Right lobe of liver (tissue), 6 donors: ENCODE data around the gene SH3BP2. TPM values are rescaled to one million over a fixed set of nuclear protein-coding genes. Genes with fewer than 3 reads are reported as not detected.

Experiments used
- ATAC-seq, 4 donors: fragments of 200-7000 bp; cut with Tn5 transposase; one replicate each; pipeline ENCODE4 v1.9.1; 2020; ENCODE audit warnings: mild to moderate bottlenecking in 4 of 4, moderate library complexity in 4 of 4
- DNase-seq, 3 donors: peaks; one replicate each; pipeline ENCODE4 v3.0.0-alpha.2; 2020
- H3K27ac ChIP-seq, 3 donors: fragments of 200-600 bp; one replicate each; pipeline ENCODE4 v1.8.0; 2022
- H3K27me3 ChIP-seq, 2 donors: fragments of 200-600 bp; one replicate each; pipeline ENCODE4 v1.8.0; 2022
- H3K36me3 ChIP-seq, 4 donors: fragments of 200-600 bp; sonication (generic) in 1 of 4; one replicate each; pipeline versions ENCODE4 v1.5.1 to v1.8.0; 2017 to 2022; ENCODE audit warnings: control low read depth in 1 of 4
- H3K4me1 ChIP-seq, 4 donors: fragments of 200-600 bp; sonication (generic) in 1 of 4; one replicate each; pipeline versions ENCODE4 v1.5.1 to v1.8.0; 2017 to 2022; ENCODE audit warnings: control low read depth in 1 of 4
- H3K4me3 ChIP-seq, 3 donors: fragments of 200-600 bp; one replicate each; pipeline ENCODE4 v1.8.0; 2022
- H3K9me3 ChIP-seq, 4 donors: fragments of 200-600 bp; sonication (generic) in 1 of 4; one replicate each; pipeline versions ENCODE4 v1.5.1 to v1.8.0; 2017 to 2022; ENCODE audit warnings: control low read depth in 1 of 4
- CTCF ChIP-seq, 4 donors: fragments of 200-600 bp in 3 of 4; fragments of 450-650 bp in 1 of 4; IDR thresholded peaks; one replicate each; pipeline versions ENCODE4 v1.5.1 to v1.8.0; 2016 to 2022; ENCODE audit warnings: antibody characterized with exemption in 4 of 4, mild to moderate bottlenecking in 2 of 4
- POLR2A ChIP-seq: fragments of 450-650 bp; IDR thresholded peaks from one replicate; pipeline ENCODE4 v1.6.1; 2017; ENCODE audit warnings: antibody characterized with exemption, mild to moderate bottlenecking
- WGBS: methylation state at CpG from one replicate; pipeline ENCODE4 v1.1.6; 2018; ENCODE audit warnings: low coverage, low lambda C conversion rate; ENCODE audit not compliant: insufficient coverage; ENCODE audit errors: missing lambda C conversion rate; 5-methylcytosine and 5-hydroxymethylcytosine counted together
- intact Hi-C, 2 donors: fragments of 100-400 bp; cut with DNase I; formaldehyde crosslinking; loops; one replicate each; pipeline versions ENCODE4 v1.11.2 to v1.14.1; 2022
- total RNA-seq, 6 experiments: library from RNA; depleted of rRNA in 2 of 6; stranded (reverse); fragments of >200 nt in 2 of 6; fragmentation: NEBNext Ultra II Directional in 3 of 6; extraction: Animal tissue kit (Norgen Biotek cat#: 25700) in 3 of 6; gene quantifications; one replicate each; pipeline versions ENCODE4 v1.1.0 to v1.2.4, GENCODE V29; 2016 to 2023
- donor health status: DM: no; HTN: yes; CAD: no.
- donor health status: DM: no; HTN: no; CAD: no.
- donor health status: DM: no; HTN: no; CAD: no.
- donor health status: DM: no; HTN: yes; CAD: no.
- donor health status: DM: no; HTN: yes; CAD: no.

Gene SH3BP2
- total RNA-seq, 6 experiments from 2014 or later = 34.9 to 51.8 (median 40.7) TPM

DNA sequence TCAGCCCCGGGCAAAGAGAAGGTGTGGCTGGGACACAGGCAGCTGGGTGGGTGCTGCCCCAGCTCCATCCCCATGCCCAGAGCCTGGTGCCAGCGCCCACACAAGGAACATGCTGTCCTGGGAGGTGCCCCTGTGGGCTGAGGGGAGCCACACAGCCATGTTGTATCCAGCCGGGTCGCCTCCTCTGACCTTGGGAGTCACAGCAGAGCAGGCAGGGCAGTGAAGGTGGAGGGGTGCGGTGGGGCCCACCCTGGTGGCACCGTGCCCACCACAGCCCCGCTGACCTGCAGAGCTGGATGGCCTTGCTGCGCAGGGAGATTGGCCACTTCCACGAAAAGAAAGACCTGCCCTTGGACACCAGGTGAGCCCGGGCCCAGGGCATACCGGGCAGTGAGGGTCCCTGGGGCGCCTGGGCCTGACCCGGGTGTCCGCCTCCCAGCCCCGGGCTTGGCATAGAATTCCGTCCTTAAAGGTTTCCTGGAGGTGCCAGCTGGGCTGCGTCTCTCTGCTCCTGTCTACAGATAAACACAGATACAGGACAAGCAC is 32.0 kb downstream of the SH3BP2 start:
- DNase-seq = peak; percentile 8 to 51 (median 49)
- no peak for TF ChIP-seq POLR2A
- no peak for TF ChIP-seq CTCF (IDR thresholded peaks at IDR 0.05)

GRCh38 chr4:2825740-2826139 is 32.9 kb downstream of the SH3BP2 start:
- peaks cover 0 to 13% (median 0%) of the 10 kb centered on the region in 4 donors for H3K4me1 ChIP-seq
- intact Hi-C loops = no loop called here
- H3K36me3 ChIP-seq = peaks cover 0 to 65% (median 23%) of the 10 kb centered on the region in 4 donors
- TF ChIP-seq POLR2A = no peak
- TF ChIP-seq CTCF (IDR thresholded peaks at IDR 0.05) = no peak
- H3K4me3 ChIP-seq = no peak overlapping the region
- no peaks in the 10 kb centered on the region for H3K9me3 ChIP-seq
- ATAC-seq = no peak
- WGBS = 20% methylated on average over 1 of the region's 13 CpGs
- peak; percentile 23 to 56 (median 48) for DNase-seq
- no peak overlapping the region for H3K27ac ChIP-seq
- H3K27me3 ChIP-seq = no peaks in the 10 kb centered on the region

More for the DNA sequence above, 32.0 kb downstream of the SH3BP2 start:
- intact Hi-C loops = no loop called here
- Histone ChIP-seq H3K4me1 (peaks cover 0 to 13% (median 0%) of the 10 kb centered on the region in 4 donors), H3K27me3 (no peaks in the 10 kb centered on the region), H3K27ac (no peak overlapping the region), H3K4me3 (no peak overlapping the region), H3K36me3 (peaks cover 0 to 59% (median 19%) of the 10 kb centered on the region in 4 donors), H3K9me3 (no peaks in the 10 kb centered on the region)
- WGBS = no CpG with 5 or more reads among the region's 17 CpGs
- no peak for ATAC-seq

GRCh38 chr4:2827071-2827873 is 34.4 kb downstream of the SH3BP2 start:
- H3K9me3 ChIP-seq = no peaks in the 10 kb centered on the region
- WGBS = 76% methylated on average over 7 of the region's 31 CpGs
- DNase-seq = peak in 2 of 3 donors; percentile 41 to 46
- no peak for ATAC-seq
- intact Hi-C loops = no loop called here
- H3K4me3 ChIP-seq = no peak overlapping the region
- H3K27ac ChIP-seq = no peak overlapping the region
- peaks cover 0 to 13% (median 0%) of the 10 kb centered on the region in 4 donors for H3K4me1 ChIP-seq
- no peaks in the 10 kb centered on the region for H3K27me3 ChIP-seq
- TF ChIP-seq POLR2A (no peak), CTCF (IDR thresholded peaks at IDR 0.05) (no peak)
- H3K36me3 ChIP-seq = peaks cover 0 to 70% (median 33%) of the 10 kb centered on the region in 4 donors

- DNase-seq (peak; percentile 19 to 44 (median 42)), ATAC-seq (no peak)
- WGBS = 75% methylated on average over 18 of the region's 24 CpGs
- Histone ChIP-seq H3K36me3 (peaks cover 0 to 73% (median 32%) of the 10 kb centered on the region in 4 donors), H3K4me1 (peaks cover 0 to 13% (median 0%) of the 10 kb centered on the region in 4 donors), H3K27me3 (no peaks in the 10 kb centered on the region), H3K27ac (no peak overlapping the region), H3K9me3 (no peaks in the 10 kb centered on the region), H3K4me3 (no peak overlapping the region)
- intact Hi-C loops = no loop called here
- no peak for TF ChIP-seq CTCF (IDR thresholded peaks at IDR 0.05)
- TF ChIP-seq POLR2A = no peak
Measured at GRCh38 chr4:2827874-2828751, 35.2 kb downstream of the SH3BP2 start.
